KBM-7 (cell line): ENCODE measurements around the gene VOPP1.
"Not testable (repeated sequence)": the region's sequence is repeated elsewhere in the genome, so short reads cannot be mapped to it uniquely, and the experiment has no call there.

Experiments used
- DNase-seq: peaks from one replicate; pipeline ENCODE4 v3.0.0-alpha.2; 2015
- in situ Hi-C: fragments of 300-500 bp; cut with MboI; formaldehyde crosslinking; loops from 2 replicates; pipeline ENCODE4 v1.14.3; 2020; ENCODE audit warnings: low sequenced_read_pairs, low pct_unique_long_range_greater_than_20kb, mixed read lengths

VOPP1 gene

DNA sequence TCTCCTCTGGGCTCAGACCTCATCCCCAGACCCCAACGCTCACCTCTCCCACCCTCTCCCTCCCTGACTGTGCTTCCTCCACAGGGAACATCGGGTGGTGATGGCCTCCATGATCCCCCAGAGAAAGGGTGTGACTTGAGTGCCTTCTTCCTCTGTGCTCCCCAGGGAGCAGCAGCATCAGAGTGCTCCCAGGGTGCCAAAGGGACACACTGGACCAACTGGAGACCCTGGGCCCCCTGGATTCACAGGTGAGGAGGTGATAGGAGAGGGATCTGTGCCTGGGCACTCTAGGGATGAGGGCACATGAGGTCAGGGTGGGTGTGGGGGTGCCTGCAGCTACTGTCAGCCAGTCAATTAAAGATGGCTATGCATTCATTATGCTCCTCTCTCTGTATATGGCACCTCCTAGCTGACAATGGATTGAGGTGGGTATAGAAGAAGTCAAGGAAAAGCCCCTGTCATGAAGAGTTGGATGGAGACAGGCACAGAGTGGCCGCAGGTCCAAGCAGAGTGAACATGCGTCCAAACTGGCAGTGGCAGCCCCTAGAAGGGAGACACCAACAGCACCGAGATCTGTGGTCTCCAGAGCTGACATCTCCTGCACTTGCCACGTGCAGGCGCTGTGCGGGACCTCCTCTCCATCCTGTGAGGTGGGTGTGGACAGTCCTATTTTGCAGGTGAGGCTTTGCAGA is 15.5 kb upstream of the VOPP1 start:
- in situ Hi-C loops: no loop called here

DNA sequence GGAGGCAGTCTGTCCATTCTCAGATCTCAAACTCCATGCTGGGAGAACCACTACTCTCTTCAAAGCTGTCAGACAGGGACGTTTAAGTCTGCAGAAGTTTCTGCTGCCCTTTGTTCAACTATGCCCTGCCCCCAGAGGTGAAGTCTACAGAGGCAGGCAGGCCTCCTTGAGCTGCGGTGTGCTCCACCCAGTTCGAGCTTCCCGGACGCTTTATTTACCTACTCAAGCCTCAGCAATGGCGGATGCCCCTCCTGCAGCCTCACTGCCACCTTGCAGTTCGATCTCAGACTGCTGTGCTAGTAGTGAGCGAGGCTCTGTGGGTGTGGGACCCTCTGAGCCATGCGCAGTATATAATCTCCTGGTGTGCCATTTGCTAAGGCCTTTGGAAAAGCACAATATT is 10.4 kb upstream of the VOPP1 start:
- in situ Hi-C loops, DNase-seq: not testable (repeated sequence)

More for the DNA sequence above, 15.5 kb upstream of the VOPP1 start:
- no peak for DNase-seq

DNA sequence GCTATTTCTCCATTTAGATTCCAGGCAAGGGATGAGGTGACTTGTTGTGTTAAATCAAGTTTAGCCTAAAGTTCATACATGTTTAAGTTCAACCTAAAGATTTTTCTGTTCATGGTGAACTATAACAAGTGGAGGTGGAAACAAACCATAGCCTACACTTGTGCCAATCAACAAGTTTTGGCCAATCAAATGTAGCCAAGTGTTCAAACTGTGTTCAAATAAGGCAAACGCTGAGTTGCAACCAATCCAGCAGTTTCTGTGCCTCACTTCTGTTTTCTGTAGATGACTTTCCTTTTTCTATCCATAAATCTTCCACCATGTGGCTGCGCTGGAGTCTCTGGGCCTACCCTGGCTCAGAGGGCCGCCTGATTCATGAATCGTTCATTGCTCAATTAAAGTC is 4.5 kb upstream of the VOPP1 start:
- no peak for DNase-seq
- in situ Hi-C loops: no loop called here

DNA sequence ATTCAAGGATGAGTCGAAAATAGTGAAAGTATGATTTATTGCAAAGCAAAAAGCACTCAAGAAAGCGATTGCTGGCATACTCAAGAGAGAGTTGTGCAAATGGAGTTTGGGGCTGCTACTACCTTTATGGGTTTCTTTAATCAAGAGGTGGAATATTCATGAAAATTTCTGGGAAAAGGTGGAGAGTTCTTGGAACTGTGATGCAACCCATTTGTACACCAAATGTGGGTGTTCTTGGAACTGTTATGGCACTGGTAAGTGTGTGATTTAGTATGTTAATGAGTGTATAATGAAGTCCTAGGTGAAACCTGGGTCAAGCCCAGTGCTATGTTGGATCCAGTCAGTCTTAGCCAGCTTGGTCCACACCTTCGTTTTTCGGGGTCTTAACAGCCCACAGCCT is 3.4 kb upstream of the VOPP1 start:
- in situ Hi-C loops: no loop called here
- DNase-seq: no peak

DNA sequence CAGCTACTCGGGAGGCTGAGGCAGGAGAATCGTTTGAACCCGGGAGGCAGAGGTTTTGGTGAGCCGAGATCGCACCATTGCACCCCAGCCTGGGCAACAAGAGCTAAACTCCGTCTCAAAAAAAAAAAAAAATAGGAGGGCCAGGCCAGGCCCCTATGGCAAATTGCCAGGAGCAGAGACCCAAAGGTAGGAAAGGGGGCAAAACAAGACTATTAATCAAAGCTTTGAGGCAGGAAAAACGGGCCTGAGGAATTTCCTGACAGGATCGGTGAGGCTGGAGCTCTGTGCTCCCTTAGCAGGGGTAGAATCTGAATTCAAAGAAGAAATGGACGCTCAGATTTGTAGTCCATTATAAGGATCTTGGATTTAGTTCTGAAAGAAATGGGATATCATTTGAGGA is 2.8 kb upstream of the VOPP1 start:
- no peak for DNase-seq
- in situ Hi-C loops: no loop called here

DNA sequence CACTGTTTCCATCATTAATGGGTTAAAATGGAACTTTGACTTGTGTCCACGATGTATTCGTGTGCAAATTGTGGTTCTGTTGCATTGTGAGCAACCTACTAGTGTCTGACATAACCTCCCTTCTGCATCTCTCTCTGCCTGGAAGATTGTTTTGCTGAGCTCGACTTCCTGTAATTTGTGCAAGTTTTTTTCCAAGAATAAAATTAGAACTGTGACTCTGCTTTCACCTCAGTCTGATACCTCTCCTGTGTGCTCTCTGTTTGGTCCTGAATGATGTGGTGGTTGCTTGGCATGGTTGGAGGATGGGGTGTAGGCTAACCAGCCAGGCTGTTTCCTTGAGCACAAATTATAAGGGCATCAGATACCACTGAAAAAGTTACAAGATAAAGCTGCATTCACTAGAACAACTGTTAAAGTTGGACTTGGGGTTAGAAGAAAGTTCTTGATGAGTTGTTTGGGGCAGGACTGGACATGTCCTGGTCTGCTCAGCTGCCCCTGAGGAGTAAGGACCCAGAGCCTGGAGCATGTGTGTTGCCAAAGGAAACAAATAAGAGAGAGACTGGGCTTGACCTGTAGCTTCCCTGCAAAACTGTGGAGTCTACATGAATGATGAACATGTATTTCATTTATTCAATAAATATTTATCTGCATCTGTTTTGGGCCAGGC is 1.9 kb upstream of the VOPP1 start:
- in situ Hi-C loops: no loop called here
- peak; percentile 66 for DNase-seq

DNA sequence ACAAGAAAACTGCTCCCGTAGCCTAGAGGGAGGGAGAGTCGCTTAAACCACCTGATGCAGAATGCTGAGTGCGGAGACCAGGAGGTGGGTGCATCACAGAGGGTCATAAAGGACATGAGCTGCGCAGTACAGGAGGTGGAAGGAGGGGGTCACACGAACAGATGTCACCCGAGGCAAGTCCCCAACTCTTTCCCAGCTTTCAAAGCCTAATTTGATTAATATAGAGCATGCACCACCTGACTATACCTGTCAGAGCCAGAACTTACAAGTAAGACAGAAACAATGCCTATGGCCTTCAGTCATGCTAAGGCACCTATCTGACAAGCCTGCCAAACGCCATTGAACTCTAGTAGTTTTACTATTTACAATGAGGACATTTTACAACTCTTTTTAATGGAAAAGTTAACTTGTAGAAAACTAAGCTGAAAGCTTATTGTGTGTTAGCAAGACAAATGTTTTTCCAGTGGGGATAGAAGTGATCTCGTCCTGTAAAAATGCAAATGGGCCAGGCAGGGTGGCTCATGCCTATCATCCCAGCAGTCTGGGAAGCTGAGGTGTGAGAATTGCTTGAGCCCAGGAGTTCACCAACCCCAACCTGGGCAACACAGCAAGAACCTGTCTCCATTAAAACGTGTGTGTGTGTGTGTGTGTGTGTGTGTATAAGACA is 1.1 kb upstream of the VOPP1 start:
- no peak for DNase-seq
- in situ Hi-C loops: no loop called here

DNA sequence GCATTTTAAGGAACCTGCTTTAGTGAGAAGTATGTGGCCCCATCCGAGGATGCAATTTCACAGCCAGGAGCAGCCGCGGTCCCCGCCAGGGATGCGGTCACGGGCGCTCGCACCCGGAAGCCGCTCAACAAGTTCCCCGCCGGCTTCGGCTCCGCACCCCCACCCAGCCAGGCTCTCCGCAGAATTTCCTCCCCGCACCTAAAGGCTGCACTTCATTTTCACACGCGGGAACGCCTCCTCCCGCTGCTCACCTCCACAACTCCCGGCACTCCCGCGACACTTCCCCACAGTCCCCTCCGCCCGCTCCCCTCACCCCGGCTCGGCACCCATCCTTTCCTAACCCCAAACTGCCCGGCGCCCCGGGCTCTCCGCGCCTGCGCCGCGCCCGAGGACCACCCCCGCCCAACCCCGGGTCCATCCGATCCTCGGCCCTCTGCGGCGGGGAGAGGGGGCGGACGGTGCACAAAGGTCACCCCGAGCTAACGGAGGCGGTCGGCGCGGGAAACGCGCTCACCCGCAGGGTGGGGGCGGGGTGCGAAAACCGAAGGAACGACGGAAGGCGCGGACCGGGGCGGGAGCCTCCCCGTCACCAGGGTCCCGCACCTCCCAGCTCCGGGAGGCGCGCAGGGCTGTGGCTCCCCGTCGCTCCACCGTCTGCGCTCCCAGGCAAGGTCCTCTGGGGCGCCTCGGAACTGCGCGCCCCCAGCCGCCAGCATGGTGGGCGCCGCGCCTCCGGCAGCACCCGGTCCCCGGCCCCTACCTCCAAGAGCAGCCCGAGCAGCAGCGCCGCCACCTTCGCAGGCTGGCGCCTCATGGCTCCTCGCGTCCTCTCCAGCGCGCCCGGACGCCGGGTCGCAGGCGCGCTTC is 558 bp downstream of the VOPP1 start:
- in situ Hi-C loops: no loop called here
- peak; percentile 67 for DNase-seq

DNA sequence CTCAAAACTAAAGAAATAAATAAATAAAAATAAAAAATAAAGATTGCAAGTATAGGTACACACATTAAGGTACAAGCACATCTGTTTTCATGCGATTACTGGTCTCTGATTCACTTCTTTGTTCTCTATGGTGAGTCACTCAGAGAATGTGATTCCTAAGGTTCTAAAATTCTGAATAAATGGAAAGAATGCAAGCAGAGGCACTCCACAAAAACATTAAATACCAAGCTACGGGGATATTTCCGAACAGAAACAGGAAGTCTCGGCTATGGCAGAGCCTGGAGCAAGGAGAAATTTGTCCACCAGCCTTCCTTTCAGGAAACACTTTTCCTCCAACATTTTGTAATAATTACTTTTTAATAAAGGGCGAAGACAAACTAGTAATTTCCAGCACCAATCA is 1.4 kb downstream of the VOPP1 start:
- no peak for DNase-seq
- in situ Hi-C loops: no loop called here

DNA sequence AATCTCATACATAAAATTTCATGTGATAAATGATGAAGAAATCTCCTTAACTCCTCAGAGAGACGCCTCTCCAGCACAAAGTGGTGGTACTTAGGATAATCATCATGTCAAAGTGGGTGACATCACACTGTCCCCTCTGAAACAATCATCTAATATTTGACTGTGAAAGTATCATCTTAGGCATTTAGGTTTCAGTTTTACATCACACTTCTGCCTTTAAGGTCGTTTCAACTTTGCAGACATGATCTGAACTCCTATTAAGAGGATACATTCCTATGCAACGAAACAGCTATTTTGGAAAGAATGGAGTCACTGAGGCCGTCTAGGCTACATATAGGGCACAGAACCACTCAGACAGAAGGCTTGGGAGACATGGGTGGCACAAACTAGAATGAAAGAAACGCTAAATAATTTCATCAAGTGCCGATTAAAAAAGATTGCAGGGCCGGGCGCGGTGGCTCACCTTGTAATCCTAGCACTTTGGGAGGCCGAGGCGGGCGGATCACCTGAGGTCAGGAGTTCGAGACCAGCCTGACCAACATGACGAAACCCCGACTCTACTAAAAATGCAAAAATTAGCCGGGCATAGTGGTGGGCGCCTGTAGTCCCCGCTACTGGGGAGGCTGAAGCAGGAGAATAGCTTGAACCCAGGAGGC is 2.0 kb downstream of the VOPP1 start:
- in situ Hi-C loops: no loop called here
- no peak for DNase-seq

DNA sequence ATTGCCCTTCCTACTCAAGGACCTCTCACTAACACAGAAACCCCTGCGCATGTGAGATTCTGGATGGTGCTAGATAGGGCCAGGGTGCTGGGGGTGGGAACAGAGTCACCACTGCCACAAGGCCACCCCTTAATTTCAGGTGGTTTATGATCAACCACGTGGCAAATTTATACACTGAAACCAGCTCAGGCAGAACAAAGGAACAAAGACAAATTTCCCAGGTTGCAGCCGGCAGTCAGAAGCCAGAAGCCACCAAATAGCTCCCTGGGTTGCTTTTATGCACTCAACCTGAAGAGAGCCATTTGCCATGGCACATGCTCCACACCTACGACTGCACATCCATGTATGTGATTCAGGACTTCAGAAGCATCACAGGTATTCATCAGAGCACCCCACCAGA is 2.5 kb downstream of the VOPP1 start:
- in situ Hi-C loops: no loop called here
- DNase-seq: no peak

DNA sequence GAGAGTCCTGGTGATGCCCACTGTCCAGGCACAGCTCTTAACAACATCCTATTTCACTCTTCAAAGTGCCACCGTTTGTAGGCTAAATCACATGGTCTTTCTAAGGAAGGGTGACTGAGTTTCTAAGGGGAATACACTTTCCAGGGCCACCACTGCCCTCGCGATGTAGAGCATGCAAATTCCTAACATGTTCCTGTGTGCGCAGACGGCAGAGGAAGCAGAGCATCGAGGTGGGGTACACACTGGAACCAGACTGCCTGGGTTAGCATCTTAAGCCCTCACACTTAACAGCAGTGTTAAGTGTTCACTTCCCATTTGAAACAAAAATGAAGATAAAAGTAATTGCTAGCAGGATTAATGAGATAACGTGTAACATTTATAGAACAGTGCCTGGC is 3.0 kb downstream of the VOPP1 start:
- no peak for DNase-seq
- in situ Hi-C loops: no loop called here

DNA sequence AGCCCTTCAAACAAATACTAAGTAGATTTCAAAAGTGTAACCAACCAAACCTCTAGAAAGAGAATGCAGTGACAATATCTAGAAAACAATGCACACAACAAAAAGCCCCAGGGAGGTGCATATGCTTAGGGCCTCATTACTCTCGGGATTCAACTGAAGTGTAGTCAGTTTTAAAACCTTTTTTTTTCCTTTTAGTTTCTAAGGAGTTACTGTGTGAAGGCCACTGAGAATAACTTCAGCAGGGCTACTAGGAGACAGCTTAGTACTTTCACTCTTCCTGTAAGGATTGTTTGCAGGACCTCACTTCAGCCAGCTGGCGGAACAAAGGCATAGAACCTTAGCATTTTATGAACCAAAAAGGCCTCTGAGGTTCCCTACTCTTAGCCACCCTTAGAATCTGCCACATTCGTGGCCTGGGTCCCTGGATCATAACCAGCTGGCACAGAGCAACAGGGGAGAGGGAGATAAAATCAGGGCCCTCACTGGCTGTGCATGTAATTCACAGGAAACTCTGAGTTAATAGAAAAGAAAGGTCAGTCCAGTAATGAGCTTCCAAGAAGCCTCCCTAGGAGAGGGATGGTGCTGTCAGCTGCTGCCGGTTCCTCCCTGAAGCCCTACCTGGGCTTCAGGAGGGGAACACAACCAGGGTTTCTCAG is 3.6 kb downstream of the VOPP1 start:
- DNase-seq: no peak
- in situ Hi-C loops: no loop called here

DNA sequence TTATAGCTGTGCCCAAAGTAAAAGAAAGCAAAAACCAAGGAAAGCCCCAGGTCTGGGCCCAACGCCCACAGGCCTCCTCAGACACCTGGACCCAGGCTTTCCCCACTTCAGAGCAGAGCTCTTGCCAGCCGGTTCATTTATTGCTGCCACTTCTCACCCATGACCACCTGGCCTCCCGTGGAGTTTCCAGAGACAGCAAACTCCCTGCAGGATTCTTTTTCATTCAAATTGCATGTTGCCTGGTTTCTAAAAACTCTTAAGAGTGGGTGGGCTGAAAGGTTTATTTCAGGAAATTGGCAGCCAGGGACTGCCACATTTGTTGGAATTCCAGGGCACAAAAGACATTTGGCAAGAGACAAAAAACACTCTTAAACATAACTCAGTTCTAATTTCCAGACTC is 4.7 kb downstream of the VOPP1 start:
- in situ Hi-C loops: no loop called here
- DNase-seq: no peak

DNA sequence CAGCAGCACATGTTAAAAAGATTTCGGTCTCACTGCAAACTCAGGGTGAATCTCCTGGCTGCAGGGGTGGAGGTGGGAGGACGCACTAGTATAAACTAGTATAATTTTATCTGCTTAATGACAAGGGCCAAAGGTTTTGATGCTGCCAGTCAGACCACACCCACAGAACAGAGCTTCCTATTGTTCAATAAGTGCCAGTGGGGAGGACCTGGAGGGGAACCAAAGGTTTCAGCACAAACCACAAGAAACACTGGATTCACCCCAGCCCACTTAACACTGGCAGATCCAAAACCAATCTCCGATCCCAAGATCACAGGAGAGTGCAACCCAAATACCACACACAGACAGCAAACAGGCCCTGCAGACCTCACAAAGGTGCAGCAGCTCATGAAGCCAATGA is 6.6 kb downstream of the VOPP1 start:
- DNase-seq: no peak
- in situ Hi-C loops: no loop called here

DNA sequence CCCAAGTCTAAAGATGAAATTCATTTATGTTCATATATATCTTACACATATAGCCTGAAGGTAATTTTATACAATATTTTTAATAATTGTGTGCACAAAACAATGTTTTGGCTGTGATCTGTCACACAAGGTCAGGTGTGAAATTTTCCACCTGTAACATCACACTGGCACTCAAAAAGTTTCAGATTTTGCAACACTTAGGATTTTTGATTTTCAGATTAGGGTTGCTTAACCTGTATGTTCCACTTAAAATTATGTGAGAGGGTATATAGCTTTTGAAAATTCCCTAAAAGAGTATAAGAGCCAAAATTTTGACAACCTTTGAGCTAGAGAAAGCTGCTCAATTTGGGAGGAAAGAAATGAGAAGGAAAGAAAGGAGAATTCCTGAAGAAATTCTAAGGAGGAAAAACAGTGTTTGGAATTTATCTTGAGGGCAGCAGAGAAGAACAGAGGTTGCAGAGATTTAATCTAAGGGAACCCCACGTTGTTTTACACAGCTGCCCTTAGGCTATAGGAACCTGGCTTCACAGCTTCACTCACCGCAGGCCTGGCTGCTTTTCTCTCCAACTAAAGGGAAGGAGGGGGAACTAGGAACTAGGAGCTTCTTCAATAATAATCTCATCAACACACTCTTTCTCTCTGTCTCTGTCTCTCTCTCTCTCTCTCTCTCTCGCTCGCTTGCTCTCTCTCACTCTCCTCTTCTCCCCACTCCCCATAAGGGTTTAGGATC is 8.5 kb downstream of the VOPP1 start:
- DNase-seq: no peak
- in situ Hi-C loops: no loop called here

DNA sequence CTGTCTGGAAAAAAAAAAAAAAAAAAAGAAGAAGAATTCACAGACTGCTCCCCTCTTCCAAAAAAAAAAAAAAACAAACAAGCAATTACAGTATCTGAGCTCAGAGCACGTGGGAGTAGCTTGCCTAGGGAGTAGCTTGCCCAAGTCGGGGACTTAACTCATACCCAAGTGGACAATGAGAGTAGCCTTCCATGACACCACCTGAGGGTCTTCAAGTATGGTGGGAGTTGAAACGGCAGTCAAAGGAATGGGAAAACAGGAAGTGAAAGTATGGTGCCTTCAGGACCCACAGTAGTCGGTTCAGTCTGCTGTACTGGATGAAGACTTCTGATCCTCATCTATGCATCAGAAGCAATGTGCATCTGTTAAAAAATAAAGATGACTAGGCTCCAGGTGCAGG is 10.6 kb downstream of the VOPP1 start:
- no peak for DNase-seq
- in situ Hi-C loops: no loop called here
